GM21786 (cell line): Measurements from ENCODE around the gene SLC25A18.
"Not testable (repeated sequence)": the region's sequence is repeated elsewhere in the genome, so short reads cannot be mapped to it uniquely, and the experiment has no call there.

ENCODE experiments used
- ATAC-seq: cut with Tn5 transposase; IDR thresholded peaks from one replicate; pipeline ENCODE4 v1.9.1; 2021; ENCODE audit not compliant: unreplicated experiment

Gene SLC25A18, protein sequence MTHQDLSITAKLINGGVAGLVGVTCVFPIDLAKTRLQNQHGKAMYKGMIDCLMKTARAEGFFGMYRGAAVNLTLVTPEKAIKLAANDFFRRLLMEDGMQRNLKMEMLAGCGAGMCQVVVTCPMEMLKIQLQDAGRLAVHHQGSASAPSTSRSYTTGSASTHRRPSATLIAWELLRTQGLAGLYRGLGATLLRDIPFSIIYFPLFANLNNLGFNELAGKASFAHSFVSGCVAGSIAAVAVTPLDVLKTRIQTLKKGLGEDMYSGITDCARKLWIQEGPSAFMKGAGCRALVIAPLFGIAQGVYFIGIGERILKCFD

GRCh38 chr22:17562906-17563870 lies at the start of gene SLC25A18:
SLC25A18 (plus strand) TSS chr22:17563498; CDS start chr22:17579945, 16,447 bp downstream.
- no peak for ATAC-seq

DNA sequence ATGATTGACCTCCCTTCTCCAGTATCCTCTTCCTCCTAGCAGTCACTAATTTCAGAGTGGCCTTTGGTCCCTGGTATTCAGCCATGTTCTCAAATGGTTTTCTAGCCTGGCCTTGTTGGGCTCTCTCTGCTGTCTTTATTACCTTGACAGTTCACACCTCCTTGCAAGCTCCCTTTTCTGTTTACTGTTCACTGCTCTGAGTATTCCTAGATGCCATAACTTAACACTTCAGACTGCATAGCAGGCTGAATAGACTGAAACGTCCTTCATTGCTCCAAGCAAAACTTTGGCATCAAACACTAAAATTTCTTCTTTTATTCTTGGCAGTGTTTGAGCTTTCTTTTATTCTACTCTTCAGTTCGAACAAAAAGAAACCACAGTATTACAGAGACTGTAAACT lies 49.7 kb upstream of the SLC25A18 start:
- ATAC-seq = no peak

DNA sequence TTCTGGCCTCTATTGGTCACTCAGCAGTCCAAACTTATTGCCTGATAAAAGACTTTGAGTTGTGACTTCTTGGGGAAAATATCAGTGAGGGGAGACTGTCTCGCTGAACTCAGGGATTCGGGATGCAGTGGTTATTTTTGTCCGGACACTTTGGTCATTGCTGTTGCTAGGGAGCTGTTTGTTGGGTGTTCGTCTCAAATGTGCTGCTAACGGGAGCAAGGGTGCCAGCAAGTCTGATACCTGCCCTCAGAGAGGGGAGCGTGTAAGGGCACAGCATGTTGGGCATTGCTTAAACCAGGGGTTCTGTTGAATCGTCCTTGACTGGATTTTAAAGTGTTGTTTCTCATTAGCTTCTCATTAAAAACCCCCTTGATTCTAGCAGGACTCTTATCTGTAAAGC lies 49.2 kb upstream of the SLC25A18 start:
- ATAC-seq = no peak

- no peak for ATAC-seq
Measured at GRCh38 chr22:17518406-17518805, 44.9 kb upstream of the SLC25A18 start.

DNA sequence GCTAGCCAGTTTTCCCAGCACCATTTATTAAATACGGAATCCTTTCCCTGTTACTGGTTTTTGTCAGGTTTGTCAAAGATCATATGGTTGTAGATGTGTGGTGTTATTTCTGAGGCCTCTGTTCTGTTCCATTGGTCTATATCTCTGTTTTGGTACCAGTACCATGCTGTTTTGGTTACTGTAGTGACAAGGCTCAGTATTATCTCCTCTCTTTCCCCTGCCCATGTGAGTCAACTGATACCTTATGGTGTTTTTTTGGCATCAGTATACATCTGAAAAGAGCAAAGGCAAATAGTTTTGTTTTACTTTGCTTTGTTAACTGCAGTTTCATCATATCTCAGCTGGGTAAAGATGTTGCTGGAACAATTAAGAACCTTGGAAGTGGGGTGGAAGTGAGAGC lies 41.3 kb upstream of the SLC25A18 start:
- ATAC-seq = not testable (repeated sequence)

- no peak for ATAC-seq
Measured at GRCh38 chr22:17523925-17524324, 39.4 kb upstream of the SLC25A18 start.

GRCh38 chr22:17536269-17536668 lies 27.0 kb upstream of the SLC25A18 start:
- ATAC-seq = no peak

DNA sequence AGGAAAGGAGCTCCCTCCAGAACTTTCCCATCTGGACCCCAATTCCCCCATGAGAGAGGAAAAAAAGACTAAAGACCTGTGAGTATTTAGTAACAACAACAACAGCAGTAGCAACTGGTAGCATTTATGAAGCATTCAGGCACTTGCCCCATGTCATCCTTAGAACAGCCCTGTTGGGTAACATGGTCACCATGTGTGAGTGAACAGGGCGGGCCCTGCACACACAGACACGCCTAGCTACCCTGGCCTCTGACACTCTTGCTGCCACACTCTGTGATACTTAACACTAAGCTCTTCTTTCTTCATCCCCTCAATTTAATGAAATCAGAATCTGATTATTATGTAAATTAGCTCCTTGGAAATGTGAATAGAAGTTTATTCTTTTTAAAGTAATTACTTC lies 26.1 kb upstream of the SLC25A18 start:
- ATAC-seq = no peak

GRCh38 chr22:17540481-17540880 lies 22.8 kb upstream of the SLC25A18 start:
- no peak for ATAC-seq

GRCh38 chr22:17541476-17541875 lies 21.8 kb upstream of the SLC25A18 start:
- no peak for ATAC-seq

DNA sequence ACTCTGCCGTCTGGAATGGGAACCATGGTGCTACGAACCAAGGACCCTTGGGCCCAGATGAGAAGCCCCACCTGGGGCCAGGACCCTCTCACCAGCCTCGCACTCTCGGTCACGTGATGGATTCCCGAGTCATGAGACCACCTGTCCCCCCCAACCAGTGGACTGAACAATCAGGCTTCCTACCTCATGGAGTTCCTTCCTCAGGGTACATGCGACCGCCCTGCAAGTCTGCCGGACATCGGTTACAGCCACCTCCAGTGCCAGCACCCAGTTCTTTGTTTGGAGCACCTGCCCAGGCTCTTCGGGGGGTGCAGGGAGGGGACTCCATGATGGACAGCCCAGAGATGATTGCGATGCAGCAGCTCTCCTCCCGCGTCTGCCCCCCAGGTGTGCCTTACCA lies 20.8 kb upstream of the SLC25A18 start:
- no peak for ATAC-seq

DNA sequence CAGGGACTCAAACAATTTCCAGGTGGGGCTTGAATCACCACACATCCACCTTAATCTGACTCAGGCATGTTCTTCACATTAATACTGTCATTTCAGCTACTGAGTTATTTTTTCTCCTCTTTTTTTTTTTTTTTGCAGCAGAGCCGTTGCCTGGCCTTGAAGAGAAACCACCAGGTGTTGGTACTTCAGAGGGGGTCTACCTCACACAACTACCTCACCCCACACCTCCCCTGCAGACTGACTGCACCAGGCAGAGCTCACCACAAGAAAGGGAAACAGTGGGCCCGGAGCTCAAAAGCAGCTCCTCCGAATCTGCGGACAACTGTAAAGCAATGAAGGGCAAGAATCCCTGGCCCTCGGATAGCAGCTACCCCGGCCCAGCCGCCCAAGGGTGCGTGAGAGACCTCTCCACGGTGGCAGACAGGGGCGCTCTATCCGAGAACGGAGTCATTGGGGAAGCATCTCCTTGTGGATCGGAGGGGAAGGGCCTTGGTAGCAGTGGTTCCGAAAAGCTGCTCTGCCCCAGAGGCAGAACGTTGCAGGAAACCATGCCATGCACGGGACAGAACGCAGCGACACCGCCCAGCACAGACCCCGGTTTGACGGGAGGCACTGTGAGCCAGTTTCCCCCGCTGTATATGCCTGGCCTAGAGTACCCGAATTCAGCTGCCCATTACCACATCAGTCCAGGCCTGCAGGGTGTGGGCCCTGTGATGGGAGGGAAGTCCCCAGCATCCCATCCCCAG lies 15.1 kb upstream of the SLC25A18 start:
- no peak for ATAC-seq

DNA sequence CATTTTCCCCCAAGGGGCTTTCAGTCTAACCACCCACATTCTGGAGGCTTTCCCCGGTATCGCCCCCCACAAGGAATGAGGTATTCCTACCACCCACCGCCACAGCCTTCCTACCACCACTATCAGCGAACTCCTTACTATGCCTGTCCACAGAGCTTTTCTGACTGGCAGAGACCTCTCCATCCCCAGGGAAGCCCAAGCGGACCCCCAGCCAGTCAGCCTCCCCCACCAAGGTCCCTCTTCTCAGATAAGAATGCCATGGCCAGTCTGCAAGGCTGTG lies 14.6 kb upstream of the SLC25A18 start:
- ATAC-seq = no peak

GRCh38 chr22:17549183-17549582 lies 14.1 kb upstream of the SLC25A18 start:
- no peak for ATAC-seq

GRCh38 chr22:17549655-17550054 lies 13.6 kb upstream of the SLC25A18 start:
- ATAC-seq = no peak

GRCh38 chr22:17552737-17553136 lies 10.6 kb upstream of the SLC25A18 start:
- no peak for ATAC-seq

GRCh38 chr22:17554814-17555213 lies 8.5 kb upstream of the SLC25A18 start:
- no peak for ATAC-seq

GRCh38 chr22:17559188-17559587 lies 4.1 kb upstream of the SLC25A18 start:
- ATAC-seq = no peak

GRCh38 chr22:17563936-17564391 lies 666 bp downstream of the SLC25A18 start:
- no peak for ATAC-seq

DNA sequence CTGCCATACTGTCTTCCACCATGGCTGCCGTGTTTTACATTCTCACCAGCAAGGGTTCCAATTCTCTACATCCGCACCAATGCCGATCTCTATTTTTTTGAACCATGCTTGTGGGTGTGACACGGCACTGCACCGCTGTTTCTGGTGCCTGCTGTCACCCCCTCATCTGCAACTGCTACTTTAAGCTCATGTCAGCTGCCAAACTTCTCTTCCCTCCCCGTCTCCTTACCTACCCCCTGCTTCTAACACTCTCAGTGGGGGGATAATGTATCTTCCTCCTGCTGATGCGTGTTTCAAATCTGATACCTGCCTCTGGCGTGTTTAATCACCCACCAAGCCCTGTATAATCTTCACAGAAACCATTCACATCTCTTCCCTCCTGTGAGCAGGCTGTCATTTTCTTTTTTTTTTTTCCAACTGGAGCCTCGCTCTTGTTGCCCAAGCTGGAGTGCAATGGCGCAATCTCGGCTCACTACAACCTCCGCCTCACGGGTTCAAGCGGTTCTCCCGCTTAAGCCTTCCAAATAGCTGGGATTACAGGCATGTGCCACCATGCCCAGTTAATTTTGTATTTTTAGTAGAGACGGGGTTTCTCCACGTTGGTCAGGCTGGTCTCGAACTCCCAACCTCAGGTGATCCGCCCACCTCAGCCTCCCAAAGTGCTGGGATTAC lies 2.9 kb downstream of the SLC25A18 start:
- not testable (repeated sequence) for ATAC-seq

GRCh38 chr22:17566776-17567175 lies 3.5 kb downstream of the SLC25A18 start:
- no peak for ATAC-seq
